DOHH2 (cell line): ENCODE data around the gene MAGI1.

Source experiments
- CTCF ChIP-seq: fragments of 200-600 bp; sonication (generic); IDR thresholded peaks from one replicate; pipeline ENCODE4 v1.5.1; 2014; ENCODE audit warnings: antibody characterized with exemption, mild to moderate bottlenecking, low read depth, low read length; ENCODE audit not compliant: poor library complexity, severe bottlenecking
- EZH2phosphoT487 ChIP-seq: fragments of 200-600 bp; sonication (generic); IDR thresholded peaks from 2 replicates; pipeline ENCODE4 v1.6.1; 2017; ENCODE audit warnings: borderline replicate concordance, mild to moderate bottlenecking, antibody characterized with exemption, low read length, moderate library complexity, mixed read lengths

GRCh38 chr3:65575376-65575840 is 463.3 kb downstream of the MAGI1 start:
- TF ChIP-seq CTCF, result no peak
- no peak for TF ChIP-seq EZH2phosphoT487
